IMR-90 (cell line): ENCODE data around the gene PSMB2. TPM values are rescaled to one million over a fixed set of nuclear protein-coding genes. Genes with fewer than 3 reads are reported as not detected.

Experiments used
- ATAC-seq: fragments of 200-7000 bp; cut with Tn5 transposase; 2 replicates; pipeline ENCODE4 v1.9.1; 2020; ENCODE audit warnings: low read depth, mild to moderate bottlenecking, moderate library complexity
- BruUV-seq: library from RNA; stranded (reverse); fragments of 400-500 nt; replicated peaks from 2 replicates; lab custom pipeline; 2021; lab: Mats Ljungman, UMichigan
- CTCF ChIA-PET: fragments of 300-600 bp; formaldehyde crosslinking; extraction: SDS; loops from one replicate; lab custom pipeline; 2021; ENCODE audit warnings: antibody characterized with exemption; lab: Yijun Ruan, JAX
- POLR2A ChIA-PET: fragments of 300-600 bp; sonication (Branson Sonifier 250); formaldehyde crosslinking; loops from one replicate; lab custom pipeline; 2022; ENCODE audit warnings: antibody characterized with exemption; ENCODE audit not compliant: unreplicated experiment; lab: Charles Lee
- DNase-seq: peaks from one replicate; pipeline ENCODE4 v3.0.0; 2013
- H2AFZ ChIP-seq: replicated peaks from 2 replicates; pipeline ENCODE3; 2013; ENCODE audit warnings: low read length, mild to moderate bottlenecking; ENCODE audit not compliant: poor library complexity
- H2AK5ac ChIP-seq: 2 replicates; pipeline ENCODE4 v1.6.1; 2013; ENCODE audit warnings: low read depth, low read length, inconsistent platforms
- H2AK9ac ChIP-seq: replicated peaks from 2 replicates; pipeline ENCODE3; 2013; ENCODE audit warnings: mild to moderate bottlenecking, low read depth, low read length, moderate library complexity; ENCODE audit not compliant: poor library complexity
- H2BK120ac ChIP-seq: 2 replicates; pipeline ENCODE4 v1.6.1; 2013; ENCODE audit warnings: low read depth, low read length, inconsistent platforms
- H2BK15ac ChIP-seq: 3 replicates; pipeline ENCODE4 v1.6.1; 2013; ENCODE audit warnings: low read depth, low read length, inconsistent platforms
- H2BK20ac ChIP-seq: 2 replicates; pipeline ENCODE4 v1.6.1; 2013; ENCODE audit warnings: low read depth, mild to moderate bottlenecking, inconsistent platforms, low read length, moderate library complexity
- H2BK5ac ChIP-seq: 2 replicates; pipeline ENCODE4 v1.6.1; 2013; ENCODE audit warnings: mild to moderate bottlenecking, low read depth, low read length, inconsistent platforms; ENCODE audit not compliant: poor library complexity, severe bottlenecking
- H3K14ac ChIP-seq: replicated peaks from 2 replicates; pipeline ENCODE4 v1.6.1; 2013; ENCODE audit warnings: low read depth, low read length, inconsistent platforms
- H3K18ac ChIP-seq: 2 replicates; pipeline ENCODE4 v1.6.1; 2013; ENCODE audit warnings: low read depth, low read length, control low read depth
- H3K23ac ChIP-seq: 2 replicates; pipeline ENCODE4 v1.6.1; 2013; ENCODE audit warnings: low read depth, low read length, inconsistent platforms
- H3K27ac ChIP-seq: 2 replicates; pipeline ENCODE4 v1.5.1; 2013; ENCODE audit warnings: mild to moderate bottlenecking, control low read depth, low read length; ENCODE audit not compliant: insufficient read depth
- H3K27me3 ChIP-seq: 2 replicates; pipeline ENCODE4 v1.6.1; 2013; ENCODE audit warnings: low read length; ENCODE audit not compliant: control insufficient read depth, insufficient read depth
- H3K36me3 ChIP-seq: 2 replicates; pipeline ENCODE4 v1.6.1; 2013; ENCODE audit warnings: low read length, mixed read lengths; ENCODE audit not compliant: control insufficient read depth, insufficient read depth
- H3K4ac ChIP-seq: 2 replicates; pipeline ENCODE4 v1.6.1; 2013; ENCODE audit warnings: low read depth, low read length, inconsistent platforms
- H3K4me1 ChIP-seq: 2 replicates; pipeline ENCODE4 v1.6.1; 2013; ENCODE audit warnings: low read length, mixed read lengths; ENCODE audit not compliant: control insufficient read depth, insufficient read depth
- H3K4me2 ChIP-seq: 2 replicates; pipeline ENCODE4 v1.6.1; 2013; ENCODE audit warnings: low read depth, mild to moderate bottlenecking, control low read depth, low read length, moderate library complexity
- H3K4me3 ChIP-seq: 2 replicates; pipeline ENCODE4 v1.5.1; 2013; ENCODE audit warnings: low read depth, mild to moderate bottlenecking, control low read depth, low read length, moderate library complexity; ENCODE audit not compliant: insufficient read depth
- H3K56ac ChIP-seq: 2 replicates; pipeline ENCODE4 v1.6.1; 2013; ENCODE audit warnings: low read length, inconsistent platforms; ENCODE audit not compliant: insufficient read depth; ENCODE audit errors: extremely low read depth
- H3K79me1 ChIP-seq, 2 experiments: 2 replicates each; pipeline ENCODE4 v1.6.1; 2013; ENCODE audit warnings: low read length in 2 of 2, inconsistent platforms in 1 of 2, low read depth in 1 of 2
- H3K9ac ChIP-seq: 2 replicates; pipeline ENCODE4 v1.6.1; 2013; ENCODE audit warnings: low read depth, low read length, control low read depth
- H3K9me1 ChIP-seq: 2 replicates; pipeline ENCODE4 v1.6.1; 2013; ENCODE audit warnings: low read length, inconsistent platforms; ENCODE audit not compliant: insufficient read depth
- H3K9me3 ChIP-seq: 2 replicates; pipeline ENCODE4 v1.6.1; 2013; ENCODE audit warnings: low read length; ENCODE audit not compliant: control insufficient read depth, insufficient read depth
- H4K20me1 ChIP-seq: 2 replicates; pipeline ENCODE4 v1.6.1; 2013; ENCODE audit warnings: low read length, inconsistent platforms; ENCODE audit not compliant: insufficient read depth
- H4K5ac ChIP-seq: 2 replicates; pipeline ENCODE4 v1.6.1; 2013; ENCODE audit warnings: mild to moderate bottlenecking, low read depth, low read length, control low read depth
- H4K8ac ChIP-seq, 2 experiments: 2 replicates each; pipeline ENCODE4 v1.6.1; 2013; ENCODE audit warnings: low read depth in 2 of 2, low read length in 2 of 2, control low read depth in 1 of 2, inconsistent platforms in 1 of 2
- H4K91ac ChIP-seq: 2 replicates; pipeline ENCODE4 v1.6.1; 2013; ENCODE audit warnings: low read depth, low read length, inconsistent platforms; ENCODE audit not compliant: insufficient read depth
- BHLHE40 ChIP-seq: fragments of 150-350 bp; IDR thresholded peaks from 2 replicates; pipeline ENCODE4 v1.6.1; 2016; ENCODE audit warnings: mild to moderate bottlenecking, low read depth, low read length
- MXI1 ChIP-seq: IDR thresholded peaks from 2 replicates; pipeline ENCODE4 v1.6.1; 2012; ENCODE audit warnings: low read depth, mild to moderate bottlenecking, low read length, moderate library complexity, borderline replicate concordance
- RAD21 ChIP-seq: IDR thresholded peaks from 2 replicates; pipeline ENCODE4 v1.6.1; 2012; ENCODE audit warnings: low read length, improper control_type of control experiment
- SMC3 ChIP-seq: fragments of 150-350 bp; IDR thresholded peaks from 2 replicates; pipeline ENCODE4 v1.6.1; 2016; ENCODE audit warnings: low read depth, mild to moderate bottlenecking, antibody characterized with exemption, low read length, moderate library complexity
- WGBS, 2 experiments: methylation state at CpG; one replicate each; pipeline versions ENCODE4 v1.1.5 to v1.1.7; 2013; ENCODE audit warnings: missing lambda C conversion rate in 2 of 2; ENCODE audit not compliant: insufficient read length in 1 of 2; ENCODE audit errors: extremely low coverage in 2 of 2; 5-methylcytosine and 5-hydroxymethylcytosine counted together
- dilution Hi-C: fragments of 300-500 bp; cut with HindIII; formaldehyde crosslinking; loops from one replicate; pipeline ENCODE4 v1.14.3; 2018; ENCODE audit warnings: low sequenced_read_pairs; ENCODE audit not compliant: unreplicated experiment
- in situ Hi-C: fragments of 300-500 bp; cut with MboI; formaldehyde crosslinking; loops from 3 replicates; pipeline ENCODE4 v1.14.3; 2019; ENCODE audit warnings: low sequenced_read_pairs, inconsistent platforms, mixed read lengths
- intact Hi-C: fragments of 100-400 bp; cut with micrococcal nuclease; formaldehyde crosslinking; loops from 2 replicates; pipeline ENCODE4 v1.10.0; 2022
- polyA plus RNA-seq, 3 experiments: library from polyadenylated mRNA; depleted of rRNA; stranded (reverse); fragments of >200 nt; gene quantifications; 2 replicates each; pipeline ENCODE4 v1.2.3, GENCODE V29; 2012; ENCODE audit warnings: low replicate concordance in 1 of 3
- total RNA-seq: library from RNA; depleted of rRNA; stranded (reverse); fragments of >200 nt; gene quantifications from 2 replicates; pipeline ENCODE4 v1.2.3, GENCODE V29; 2012
- TF ChIP-seq, protein P1 (sequence below): fragments of 150-350 bp; IDR thresholded peaks from 2 replicates; pipeline ENCODE4 v1.6.1; 2016; ENCODE audit warnings: low read depth, mild to moderate bottlenecking, low read length, moderate library complexity, borderline replicate concordance

PSMB2 gene
- total and polyA plus RNA-seq, 2 of the 4 experiments (the other 2 are of a cell fraction) = 23.8 to 86.2 TPM

GRCh38 chr1:35557611-35558373 lies 83.5 kb downstream of the PSMB2 start, which contains the start of gene NCDN (continued):
- 0 out of 2 replicates have a peak, but pooled peaks have one; percentile 3 for TF ChIP-seq BHLHE40
- no peak for TF ChIP-seq RAD21
- TF ChIP-seq SMC3 = no peak

DNA sequence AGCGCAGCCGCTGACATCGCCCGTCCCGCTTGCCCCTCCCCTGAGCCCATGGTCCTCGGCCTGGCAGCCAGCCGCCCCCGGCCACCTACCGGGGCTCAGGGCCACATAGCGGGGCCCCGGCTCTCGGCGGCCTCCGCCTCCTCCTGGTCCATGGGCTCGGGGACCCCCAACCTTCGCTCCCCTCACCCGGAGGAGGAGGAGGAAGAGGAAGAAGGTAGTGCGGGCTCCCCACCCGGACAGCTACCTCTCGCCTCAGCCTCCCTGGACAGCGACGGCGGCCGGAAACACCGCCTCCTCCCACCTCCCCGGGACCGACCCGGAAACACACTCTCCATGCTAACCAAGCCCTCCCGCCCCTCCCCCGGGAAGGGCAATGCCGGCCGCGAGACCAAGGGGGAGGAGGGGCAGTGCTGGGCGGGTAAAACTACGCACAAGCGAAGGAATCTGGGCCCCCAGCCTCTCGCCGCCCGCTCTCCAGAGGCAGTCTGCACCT lies 84.2 kb downstream of the PSMB2 start, which contains the start of gene KIAA0319L:
Gene KIAA0319L, minus strand, starts transcription at position 286 of the 493 bp plus-strand sequence. CDS start 2,912 bp downstream, outside the sequence.
- Histone ChIP-seq H3K9ac (peak within 1 kb of the TSS; percentile 97), H3K36me3 (peaks cover 15% of the 10 kb centered on the region), H2BK15ac (peak within 1 kb of the TSS; percentile 86; the same call in 1 of the 3 replicates), H3K9me3 (no peaks in the 10 kb centered on the region), H3K79me1 (peaks cover 12 to 69% of the 10 kb centered on the region in 2 experiments), H2AK9ac (peak within 1 kb of the TSS; percentile 95), H2BK120ac (peak within 1 kb of the TSS; percentile 99), H4K5ac (peak within 1 kb of the TSS; percentile 90), H3K56ac (peak within 1 kb of the TSS; percentile 87), H2AK5ac (peak within 1 kb of the TSS; percentile 99), H3K27me3 (no peaks in the 10 kb centered on the region), H3K23ac (peak within 1 kb of the TSS; percentile 98), H3K4ac (peak within 1 kb of the TSS; percentile 99), H3K14ac (peak within 1 kb of the TSS; percentile 99), H3K4me2 (peak within 1 kb of the TSS; percentile 96), H3K18ac (peak within 1 kb of the TSS; percentile 92), H2BK20ac (peak within 1 kb of the TSS; percentile 90), H3K9me1 (peaks cover 6% of the 10 kb centered on the region), H2BK5ac (peak within 1 kb of the TSS; percentile 99), H3K4me1 (peaks cover 10% of the 10 kb centered on the region), H4K91ac (peak within 1 kb of the TSS; percentile 96), H4K8ac (peak within 1 kb of the TSS; percentile 91 to 96), H2AFZ (peak within 1 kb of the TSS; percentile 100), H3K4me3 (peak within 1 kb of the TSS; percentile 79), H3K27ac (peak within 1 kb of the TSS; percentile 99), H4K20me1 (peaks cover 36% of the 10 kb centered on the region)
- ATAC-seq (peak; percentile 88), DNase-seq (peak; percentile 37)
- intact Hi-C loops = loop anchor here (2.0 kb wide), 1 partner anchor 364 kb away; the partner anchor contains the start of gene SFPQ
- 0% methylated on average over 1 of the region's 39 CpGs; no CpG with 5 or more reads in 1 of the 2 experiments for WGBS, 2 experiments
- in situ Hi-C loops = no loop called here
- ChIA-PET POLR2A (interaction anchor here (0.7 to 1.8 kb wide), 2 partner anchors 32 to 106 kb away, joined by 3 to 4 read pairs; no protein-coding TSS in a partner anchor), CTCF (interaction anchor here (1.1 to 1.8 kb wide), 3 partner anchors 12 to 106 kb away, joined by 5 to 9 read pairs (median 6); no protein-coding TSS in a partner anchor)
- BruUV-seq = no TSS peak
- 0 out of 2 replicates have a peak, but pooled peaks have one; percentile 17 for TF ChIP-seq MXI1
- TF ChIP-seq, protein P1, sequence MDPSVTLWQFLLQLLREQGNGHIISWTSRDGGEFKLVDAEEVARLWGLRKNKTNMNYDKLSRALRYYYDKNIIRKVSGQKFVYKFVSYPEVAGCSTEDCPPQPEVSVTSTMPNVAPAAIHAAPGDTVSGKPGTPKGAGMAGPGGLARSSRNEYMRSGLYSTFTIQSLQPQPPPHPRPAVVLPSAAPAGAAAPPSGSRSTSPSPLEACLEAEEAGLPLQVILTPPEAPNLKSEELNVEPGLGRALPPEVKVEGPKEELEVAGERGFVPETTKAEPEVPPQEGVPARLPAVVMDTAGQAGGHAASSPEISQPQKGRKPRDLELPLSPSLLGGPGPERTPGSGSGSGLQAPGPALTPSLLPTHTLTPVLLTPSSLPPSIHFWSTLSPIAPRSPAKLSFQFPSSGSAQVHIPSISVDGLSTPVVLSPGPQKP = no peak
- dilution Hi-C loops = no loop called here
